GM18907 (cell line): ENCODE results near the gene DDR2.

Source experiments
- ATAC-seq: cut with Tn5 transposase; IDR thresholded peaks from one replicate; pipeline ENCODE4 v1.9.1; 2021; ENCODE audit warnings: mild to moderate bottlenecking, moderate library complexity; ENCODE audit not compliant: unreplicated experiment

Gene DDR2

DNA sequence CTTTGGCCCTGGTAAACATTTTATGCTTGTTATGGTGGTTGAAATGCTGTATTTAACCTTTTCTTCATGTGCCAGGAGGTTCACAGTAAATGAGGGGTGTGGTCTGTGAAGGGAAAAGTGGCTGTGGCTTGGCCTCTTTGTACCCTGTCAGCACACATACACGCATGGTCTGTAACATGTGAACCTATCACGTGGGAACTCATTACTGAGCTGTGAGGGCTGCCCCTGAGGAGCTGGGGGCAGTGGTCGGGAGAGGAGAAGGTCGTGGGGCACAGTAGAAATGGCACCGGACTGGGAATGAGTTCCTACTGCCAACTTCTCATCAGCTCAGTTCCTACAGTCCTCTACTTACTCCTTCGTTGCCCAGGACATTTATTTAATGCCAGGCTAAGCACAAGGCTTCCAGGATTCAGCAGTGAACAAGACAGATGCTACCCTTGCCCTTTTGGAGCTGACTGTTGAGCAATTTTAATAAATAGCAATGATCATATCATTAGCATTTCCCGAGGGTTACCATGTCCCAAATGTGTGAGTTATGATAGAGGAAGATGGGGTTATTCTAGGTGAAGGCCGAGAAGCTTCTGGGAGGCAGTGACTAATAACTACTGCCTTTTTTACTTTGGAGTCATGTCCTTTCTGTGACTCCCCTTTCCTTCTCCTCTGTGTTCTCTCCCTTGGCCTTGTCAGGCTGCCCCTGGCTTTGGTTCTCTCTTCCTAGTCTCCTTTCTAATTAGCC lies 38.8 kb downstream of the DDR2 start:
- no peak for ATAC-seq

DNA sequence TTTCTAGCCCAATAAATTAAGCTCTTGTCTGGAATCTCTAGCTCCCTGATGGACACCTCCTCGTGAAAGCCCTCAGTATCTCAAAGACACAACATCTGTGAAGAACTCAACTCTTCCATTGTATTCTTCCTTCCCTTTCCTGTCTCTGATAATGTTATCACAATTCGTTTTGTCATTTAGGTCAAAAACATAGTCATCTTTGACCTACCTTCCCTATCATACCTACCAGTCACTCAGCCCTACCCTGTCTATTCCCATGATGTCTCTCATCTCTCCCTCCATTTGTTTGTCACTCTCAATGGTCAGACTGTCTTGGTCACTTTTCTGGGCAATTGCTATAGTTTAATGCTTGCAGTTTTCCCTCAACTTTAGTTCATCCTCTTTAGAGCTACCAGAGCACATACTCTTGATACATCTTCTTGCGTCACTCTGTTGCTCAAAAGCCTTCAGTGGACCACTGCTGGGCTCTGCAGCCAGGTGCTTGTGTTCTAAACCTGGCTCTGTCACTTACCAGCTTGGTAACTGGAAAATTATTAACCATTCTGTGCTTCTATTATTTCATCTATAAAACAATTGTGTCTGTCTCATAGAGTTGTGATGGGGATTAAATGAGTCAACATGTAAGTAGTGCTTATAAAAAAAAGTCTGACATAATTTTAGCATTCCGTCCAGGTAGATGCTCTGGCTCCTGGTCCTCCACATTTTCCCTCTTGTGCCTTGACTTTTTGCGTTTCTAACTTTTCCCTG lies 39.6 kb downstream of the DDR2 start:
- ATAC-seq: no peak

GRCh38 chr1:162672622-162673260 lies 40.5 kb downstream of the DDR2 start:
- no peak for ATAC-seq

DNA sequence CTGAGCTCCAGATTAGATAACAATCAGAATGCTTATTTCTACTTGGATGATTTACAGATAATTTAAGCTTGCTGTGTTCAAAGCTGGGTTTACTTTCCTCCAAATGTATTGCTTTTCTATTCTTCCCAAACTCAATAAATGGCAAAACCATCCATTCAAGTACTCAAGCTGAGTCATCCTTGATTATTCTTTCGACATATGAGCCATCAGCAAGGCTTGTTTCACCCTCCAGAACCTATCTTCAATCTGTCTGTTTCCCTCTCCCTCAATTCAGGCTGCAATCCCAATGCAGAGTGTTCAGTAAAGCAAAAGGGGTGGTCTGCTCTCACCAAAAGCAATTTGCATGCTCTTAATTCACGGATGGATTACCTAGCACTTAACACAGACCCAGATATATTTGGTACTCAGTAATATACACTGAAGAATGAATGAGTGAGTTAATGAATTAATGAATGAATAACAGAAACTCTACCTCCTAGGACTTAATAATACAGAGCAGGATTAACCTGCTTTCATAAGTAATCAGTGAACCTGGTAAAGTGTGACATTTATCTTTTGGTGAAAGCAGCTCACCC lies 41.9 kb downstream of the DDR2 start:
- ATAC-seq: no peak

- ATAC-seq: no peak
Measured at GRCh38 chr1:162676087-162676486, 43.8 kb downstream of the DDR2 start.

- no peak for ATAC-seq
Measured at GRCh38 chr1:162676750-162677149, 44.5 kb downstream of the DDR2 start.

DNA sequence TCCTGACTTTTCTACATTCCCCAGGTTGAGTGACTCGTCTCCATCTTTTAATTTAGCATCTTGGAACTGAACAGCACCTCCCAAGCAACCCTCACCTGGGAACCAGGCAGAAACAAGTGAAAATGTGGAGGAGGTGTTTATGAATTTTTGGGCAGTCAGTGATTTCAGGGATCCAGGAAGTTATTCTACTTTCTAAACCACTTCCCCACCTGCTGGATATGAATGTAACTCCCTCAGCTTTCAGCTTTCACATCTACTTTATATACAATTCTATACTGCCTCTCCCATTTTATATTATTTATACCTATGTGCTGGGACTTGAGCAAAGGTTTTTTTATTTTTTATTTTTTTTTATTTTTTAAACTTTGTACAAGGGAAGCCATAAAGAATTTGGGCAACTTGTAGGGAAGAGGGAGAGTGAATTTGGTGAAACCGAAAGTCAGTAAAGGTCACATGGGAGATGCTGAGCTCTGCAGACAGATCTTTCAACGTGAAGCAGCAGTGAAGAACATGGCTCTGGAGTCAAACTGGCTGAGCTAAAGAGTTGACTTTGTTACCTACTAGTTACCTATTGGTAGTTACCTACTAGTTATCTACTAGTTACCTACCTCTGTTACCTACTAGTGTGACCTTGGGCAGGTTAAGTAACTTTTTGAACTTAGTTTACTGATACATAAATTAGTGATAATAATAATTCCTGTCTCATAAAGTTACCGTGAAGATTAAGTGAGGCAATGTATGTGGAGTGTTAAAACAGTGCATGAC lies 45.5 kb downstream of the DDR2 start:
- ATAC-seq: no peak

DNA sequence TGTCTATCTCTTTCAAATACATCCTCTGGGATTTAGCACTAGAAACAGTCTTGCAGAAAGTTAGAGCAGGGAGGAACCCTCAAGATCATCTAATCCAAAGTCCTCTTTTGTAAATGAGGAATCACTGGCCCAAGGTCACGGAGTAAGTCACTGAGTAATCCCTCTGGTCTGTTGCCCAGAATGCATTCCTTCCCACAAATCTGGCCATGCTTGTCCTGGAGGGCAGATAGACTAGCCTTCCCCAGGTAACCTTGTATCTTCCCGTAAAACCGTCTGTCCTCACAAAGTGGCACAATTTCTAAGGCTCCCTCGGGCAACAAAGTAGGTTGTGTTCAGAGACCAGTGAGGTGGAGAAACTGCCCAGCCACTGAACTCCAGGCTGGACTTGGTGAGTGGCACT lies 46.2 kb downstream of the DDR2 start:
- ATAC-seq: no peak

- ATAC-seq: no peak
Measured at GRCh38 chr1:162679298-162679697, 47.0 kb downstream of the DDR2 start.

DNA sequence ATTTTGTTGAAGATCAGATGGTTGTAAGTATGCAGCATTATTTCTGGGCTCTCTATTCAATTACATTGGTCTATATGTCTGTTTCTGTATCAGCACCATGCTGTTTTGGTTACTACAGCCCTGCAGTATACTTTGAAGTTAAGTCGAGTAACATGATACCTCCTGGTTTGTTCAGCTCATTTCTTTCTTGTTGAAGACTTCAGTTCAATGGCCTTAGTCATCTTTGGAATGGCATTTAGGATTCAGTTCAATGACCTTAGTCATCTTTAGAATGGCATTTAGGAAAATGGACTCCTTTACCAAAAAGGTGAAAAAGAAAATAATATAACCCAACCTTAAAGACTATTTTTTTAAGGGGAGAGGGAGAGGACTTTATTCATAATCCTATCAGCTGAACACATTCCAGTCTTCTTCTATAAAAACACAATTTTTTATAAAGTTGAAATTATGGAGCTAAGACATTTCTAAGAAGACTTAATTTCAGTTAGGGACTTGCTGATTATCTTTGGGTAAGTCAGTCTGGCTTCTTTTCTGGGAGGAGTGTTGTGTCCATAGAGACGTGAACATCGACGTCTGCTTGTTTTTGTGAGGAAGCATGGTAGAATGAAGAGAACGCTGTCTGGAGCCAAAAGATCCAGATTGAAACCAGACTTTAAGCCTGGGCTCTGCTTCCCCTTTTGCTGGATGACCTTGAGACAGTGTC lies 48.3 kb downstream of the DDR2 start:
- no peak for ATAC-seq

- ATAC-seq: no peak
Measured at GRCh38 chr1:162681122-162681436, 48.8 kb downstream of the DDR2 start.

DNA sequence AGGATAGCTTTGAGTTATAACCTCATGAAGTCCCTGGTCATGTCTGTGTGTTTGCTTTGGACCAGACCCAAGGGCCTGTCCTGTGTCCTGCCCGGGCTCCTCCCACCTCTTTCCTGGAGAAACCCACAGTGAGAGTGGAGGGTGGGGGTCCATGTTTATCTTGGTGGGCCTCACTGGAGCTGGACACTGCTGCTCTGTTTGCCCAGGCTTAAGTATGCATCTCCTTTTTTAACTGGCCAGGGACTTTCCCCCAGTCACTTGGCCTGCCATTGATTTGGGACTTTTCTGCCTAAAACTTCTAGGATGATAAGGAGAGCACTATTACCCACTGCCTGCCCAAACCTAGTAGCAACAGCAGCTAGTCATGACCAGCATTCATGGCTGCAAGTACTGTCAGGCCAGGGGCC lies 49.8 kb downstream of the DDR2 start:
- ATAC-seq: no peak

DNA sequence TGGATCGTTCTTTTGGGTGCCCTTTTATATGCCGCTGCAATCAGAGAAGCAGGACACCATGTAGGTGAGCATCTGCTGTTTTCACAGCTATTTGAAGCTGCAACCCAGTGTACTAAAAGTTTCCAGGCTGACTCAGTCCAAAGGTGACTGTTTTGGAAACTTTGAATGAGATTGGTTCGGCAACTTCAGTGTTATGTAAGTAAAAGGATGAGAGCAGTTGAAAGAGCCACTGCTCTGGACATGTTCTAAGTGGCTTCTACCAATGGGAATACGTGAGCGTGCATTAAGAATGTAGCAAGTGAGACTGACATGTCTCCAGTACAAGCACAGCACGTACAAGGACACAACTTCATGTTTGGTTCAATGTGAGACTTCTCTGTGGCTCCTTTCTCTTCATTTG lies 55.6 kb downstream of the DDR2 start:
- no peak for ATAC-seq

GRCh38 chr1:162688521-162688920 lies 56.3 kb downstream of the DDR2 start:
- no peak for ATAC-seq

GRCh38 chr1:162688931-162689330 lies 56.7 kb downstream of the DDR2 start:
- no peak for ATAC-seq

DNA sequence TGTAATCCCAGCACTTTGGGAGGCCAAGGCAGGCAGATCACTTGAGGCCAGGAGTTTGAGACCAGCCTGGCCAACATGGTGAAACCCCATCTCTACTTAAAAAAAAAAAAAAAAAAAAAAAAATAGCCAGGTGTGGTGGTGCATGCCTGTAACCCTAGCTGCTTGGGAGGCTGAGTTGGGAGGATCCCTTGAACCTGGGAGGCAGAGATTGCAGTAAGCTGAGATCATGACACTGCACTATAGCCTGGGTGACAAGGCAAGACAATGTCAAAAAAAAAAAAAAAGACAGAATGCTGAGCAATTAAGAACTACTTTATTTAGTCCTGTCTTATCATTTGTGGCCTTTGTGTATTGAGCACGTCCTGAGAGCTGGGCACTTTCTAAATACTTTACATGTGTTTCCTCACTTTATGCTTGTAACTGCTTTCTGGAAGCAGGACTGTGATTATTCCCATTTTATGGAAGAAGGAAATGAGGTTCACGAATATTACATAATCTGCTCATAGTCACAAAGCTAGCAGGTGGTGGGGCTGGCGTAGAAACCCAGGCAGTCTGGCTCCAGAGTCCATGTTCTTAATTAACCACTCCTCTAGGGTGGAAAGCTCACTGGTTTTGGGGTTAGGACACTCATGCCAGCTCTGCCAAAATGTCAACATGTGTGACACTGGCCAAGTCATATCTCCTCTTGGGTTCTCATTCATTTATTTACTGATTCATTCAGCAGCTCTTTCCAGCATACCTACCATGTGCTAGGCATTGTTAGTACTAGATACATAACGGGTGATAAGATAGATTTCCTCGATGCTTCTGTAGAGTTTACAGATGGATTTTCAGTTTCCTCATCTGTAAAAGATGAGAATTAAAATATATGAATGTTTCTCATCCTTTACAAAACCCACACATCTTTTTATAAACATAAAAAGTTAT lies 57.7 kb downstream of the DDR2 start:
- no peak for ATAC-seq

DNA sequence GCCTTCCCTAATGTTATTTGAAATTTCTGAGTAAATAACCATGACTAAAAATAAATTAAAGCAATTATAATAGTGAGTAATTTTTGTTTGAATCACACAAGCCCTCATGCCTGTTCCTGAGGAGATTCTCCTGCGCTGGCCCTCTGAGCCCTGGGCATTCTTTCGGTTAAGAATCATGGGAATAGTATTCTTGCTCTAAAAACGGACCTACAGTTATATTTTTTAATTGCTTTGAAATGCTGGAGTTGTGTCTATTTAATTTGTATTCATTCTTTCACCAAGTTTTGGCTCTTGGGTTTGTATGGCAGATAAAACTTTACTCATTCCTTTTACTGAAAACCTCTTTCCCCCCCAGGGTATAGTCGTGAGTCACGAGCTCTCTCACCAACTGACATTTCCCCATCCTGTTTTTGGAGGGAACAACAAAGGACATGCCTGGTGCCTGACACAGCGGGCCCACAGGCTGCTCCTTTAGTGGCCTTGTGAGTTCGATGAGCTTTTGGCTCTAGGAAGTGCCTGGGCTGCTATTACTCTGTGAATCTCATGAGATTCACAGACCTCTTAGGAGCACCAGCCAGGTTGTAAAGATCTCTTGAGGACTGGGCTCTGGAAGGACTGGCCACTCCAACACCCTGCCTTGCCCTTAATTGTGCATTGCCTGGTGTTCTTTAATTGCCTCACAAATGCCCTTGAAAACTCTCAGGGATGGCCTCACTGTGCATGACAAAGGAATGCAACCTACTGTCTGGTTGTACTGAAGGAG lies 58.6 kb downstream of the DDR2 start:
- ATAC-seq: no peak

DNA sequence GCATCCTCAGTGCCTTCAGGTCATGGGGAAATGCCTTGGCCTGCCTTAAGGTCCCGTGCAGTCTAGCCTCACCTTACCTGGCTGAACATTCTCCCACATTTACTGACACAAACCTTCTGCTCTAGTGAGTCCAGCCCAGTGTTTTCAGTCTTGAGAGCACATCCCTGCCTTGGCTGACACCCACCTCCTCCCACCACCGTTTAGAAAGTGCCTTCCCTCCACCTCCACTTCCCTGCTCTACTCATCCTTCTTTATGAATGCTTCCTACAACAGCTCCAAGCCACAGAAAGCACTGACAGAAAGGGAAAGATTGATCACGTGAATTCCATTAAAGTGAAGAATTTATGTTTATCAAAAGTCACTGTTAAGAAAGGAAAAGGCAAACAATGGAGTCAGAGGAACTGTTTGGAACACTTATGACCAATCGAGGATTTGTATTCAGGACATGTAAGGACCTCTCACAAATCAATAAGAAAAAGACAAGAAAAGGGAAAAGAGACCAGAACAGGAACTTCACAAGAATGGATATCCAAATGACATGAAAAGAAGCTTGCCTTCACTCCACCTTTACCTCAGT lies 59.8 kb downstream of the DDR2 start:
- no peak for ATAC-seq
